ENCODE measurements around the gene SAXO1. TPM values are rescaled to one million over a fixed set of nuclear protein-coding genes. Genes with fewer than 3 reads are reported as not detected.
A peak's percentile ranks its signal among the peaks of the same experiment; 100 is the strongest.

SAXO1 gene
- total RNA-seq, 1 donor from 2014 or later = not detected

- intact Hi-C loops (cut with DNase I) = no loop called here
- H3K4me3 ChIP-seq = no peak overlapping the region
- DNase-seq (ENCODE audit: extremely low spot score in 2 of 2) = no peak
- H3K27me3 ChIP-seq = no peaks in the 10 kb centered on the region
- no peak overlapping the region for H3K27ac ChIP-seq
- H3K36me3 ChIP-seq = no peaks in the 10 kb centered on the region
- H3K4me1 ChIP-seq = peaks cover 31% of the 10 kb centered on the region
- TF ChIP-seq POLR2A (IDR thresholded peaks at IDR 0.05) (no peak), CTCF (IDR thresholded peaks at IDR 0.05) (no peak), POLR2AphosphoS5 (IDR thresholded peaks at IDR 0.05; ENCODE audit: insufficient read depth in 1 of 2, low read depth in 1 of 2) (no peak)
- H3K9me3 ChIP-seq = no peaks in the 10 kb centered on the region
These were observed 111.5 kb downstream of the SAXO1 start for GRCh38 chr9:18921366-18922075.

GRCh38 chr9:18920141-18921084 is 112.6 kb downstream of the SAXO1 start:
- H3K27me3 ChIP-seq = no peaks in the 10 kb centered on the region
- TF ChIP-seq POLR2A (IDR thresholded peaks at IDR 0.05) (no peak), POLR2AphosphoS5 (IDR thresholded peaks at IDR 0.05; ENCODE audit: insufficient read depth in 1 of 2, low read depth in 1 of 2) (no peak), CTCF (IDR thresholded peaks at IDR 0.05) (no peak)
- no peaks in the 10 kb centered on the region for H3K9me3 ChIP-seq
- no peak overlapping the region for H3K4me3 ChIP-seq
- intact Hi-C loops (cut with DNase I) = no loop called here
- no peak overlapping the region for H3K27ac ChIP-seq
- peaks cover 31% of the 10 kb centered on the region for H3K4me1 ChIP-seq
- no peaks in the 10 kb centered on the region for H3K36me3 ChIP-seq
- peak in 1 of 2 donors; percentile 28 for DNase-seq (ENCODE audit: extremely low spot score in 2 of 2)

GRCh38 chr9:18911714-18912342 is 121.2 kb downstream of the SAXO1 start:
- H3K27ac ChIP-seq = no peak overlapping the region
- H3K9me3 ChIP-seq = no peaks in the 10 kb centered on the region
- H3K36me3 ChIP-seq = no peaks in the 10 kb centered on the region
- DNase-seq (ENCODE audit: extremely low spot score in 2 of 2) = no peak
- H3K4me1 ChIP-seq = peaks cover 8% of the 10 kb centered on the region
- no peaks in the 10 kb centered on the region for H3K27me3 ChIP-seq
- intact Hi-C loops (cut with DNase I) = no loop called here
- TF ChIP-seq POLR2A (IDR thresholded peaks at IDR 0.05) (no peak), CTCF (IDR thresholded peaks at IDR 0.05) (no peak), POLR2AphosphoS5 (IDR thresholded peaks at IDR 0.05; ENCODE audit: insufficient read depth in 1 of 2, low read depth in 1 of 2) (no peak)
- no peak overlapping the region for H3K4me3 ChIP-seq

GRCh38 chr9:18910916-18911315 is 122.1 kb downstream of the SAXO1 start:
- Histone ChIP-seq H3K4me1 (peaks cover 11% of the 10 kb centered on the region), H3K4me3 (no peak overlapping the region), H3K27me3 (no peaks in the 10 kb centered on the region), H3K36me3 (no peaks in the 10 kb centered on the region), H3K9me3 (no peaks in the 10 kb centered on the region), H3K27ac (no peak overlapping the region)
- TF ChIP-seq POLR2A (IDR thresholded peaks at IDR 0.05) (no peak), CTCF (IDR thresholded peaks at IDR 0.05) (no peak), POLR2AphosphoS5 (IDR thresholded peaks at IDR 0.05; ENCODE audit: insufficient read depth in 1 of 2, low read depth in 1 of 2) (no peak)
- intact Hi-C loops (cut with DNase I) = no loop called here
- no peak for DNase-seq (ENCODE audit: extremely low spot score in 2 of 2)

All from vagina (tissue), 2 donors.